D341Med (cell line): ENCODE results near the gene PPID.
"Not testable (repeated sequence)": the region's sequence is repeated elsewhere in the genome, so short reads cannot be mapped to it uniquely, and the experiment has no call there.

Experiments used
- DNase-seq: peaks from one replicate; pipeline ENCODE4 v3.0.0; 2012; ENCODE audit warnings: low spot score

Gene PPID

DNA sequence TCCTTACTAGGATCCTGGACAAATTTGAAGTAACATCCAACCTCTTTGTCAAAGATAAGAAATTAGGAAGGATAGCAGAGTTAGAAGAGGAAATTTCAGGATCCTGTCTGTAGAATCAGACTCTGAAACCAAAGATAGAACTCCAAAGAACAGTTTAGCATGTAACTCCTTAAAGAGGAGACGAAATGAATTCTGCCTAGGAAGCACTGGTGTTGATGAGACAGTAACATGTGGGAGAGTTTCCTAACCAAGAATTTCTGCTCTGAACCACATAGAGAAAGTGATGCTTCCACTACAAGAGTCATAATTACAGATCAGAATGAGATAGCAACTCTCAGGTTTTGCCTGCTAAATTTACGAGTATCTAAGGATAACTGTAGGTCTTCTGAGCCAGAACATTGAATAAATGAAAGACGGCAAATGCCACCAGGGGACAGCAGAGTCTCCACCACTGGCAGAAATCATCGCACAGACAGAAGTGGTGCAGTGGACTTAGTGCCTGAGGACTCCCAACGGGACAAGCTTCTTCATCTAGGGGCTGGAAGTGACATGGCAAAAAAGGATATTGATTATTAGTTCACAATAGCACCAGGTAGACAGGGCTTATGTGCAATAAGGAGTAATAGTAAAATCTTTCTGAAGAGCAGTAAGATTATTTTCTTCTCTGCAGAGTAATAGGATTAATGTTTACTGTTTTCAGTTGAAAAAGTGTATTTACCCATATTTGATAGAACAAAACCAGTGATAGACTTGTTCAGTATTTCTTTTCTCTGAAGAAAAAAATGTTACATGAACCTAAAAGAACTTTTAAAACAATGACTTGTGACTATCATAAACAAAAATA, 6.7 kb upstream of the PPID start:
- DNase-seq = peak; percentile 73

- no peak for DNase-seq
Observed at GRCh38 chr4:158728236-158728635, 5.0 kb upstream of the PPID start.

- no peak for DNase-seq
Observed at GRCh38 chr4:158726633-158727032, 3.4 kb upstream of the PPID start.

DNA sequence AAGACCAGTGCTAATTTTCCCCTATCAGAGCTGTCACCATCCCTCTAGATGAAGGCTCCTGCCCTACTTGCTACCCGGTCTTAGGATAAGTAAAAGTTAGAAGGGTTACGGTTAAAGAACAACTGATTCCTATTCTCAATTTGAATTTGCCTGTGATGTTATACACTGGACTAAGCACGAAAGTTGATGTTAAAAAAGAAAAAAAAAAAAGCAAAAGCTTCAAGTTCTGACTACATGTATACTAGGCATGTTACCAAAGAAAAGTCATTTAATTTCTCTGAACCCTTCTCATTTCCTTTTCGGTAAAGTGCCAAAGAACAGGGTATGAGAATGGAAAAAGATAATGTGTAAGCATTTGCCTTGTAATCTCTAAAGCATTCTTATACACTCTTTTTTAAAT, 1.4 kb upstream of the PPID start:
- DNase-seq = no peak

DNA sequence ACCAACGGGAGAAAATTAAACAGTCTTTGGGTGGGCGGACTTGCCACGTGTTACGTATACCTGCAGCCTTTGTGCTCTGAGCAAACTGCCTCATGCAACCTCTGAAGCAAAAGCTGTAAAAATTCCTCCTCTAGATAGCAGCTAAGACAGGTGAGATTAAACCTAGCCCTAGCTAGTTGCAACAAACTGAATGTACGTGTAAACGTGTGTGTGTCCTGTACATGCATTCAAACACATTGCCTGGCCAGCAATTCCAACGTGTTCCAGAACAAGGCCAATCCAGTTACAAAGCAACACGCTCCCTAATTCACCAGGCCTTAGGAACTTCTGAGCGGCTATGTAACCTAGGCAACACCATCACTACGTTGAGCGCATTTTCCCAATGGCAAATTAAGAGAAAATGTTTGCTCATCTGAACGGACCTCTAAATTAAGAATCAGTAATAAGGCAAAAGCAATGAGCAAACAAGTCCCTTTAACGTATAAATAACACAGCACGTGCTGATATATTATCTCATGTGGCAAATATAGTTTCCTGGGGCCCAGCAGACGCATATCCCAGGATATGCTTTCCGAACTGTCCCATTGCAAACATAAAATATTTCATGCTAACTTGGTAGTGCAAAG, 792 bp downstream of the PPID start:
- DNase-seq = peak; percentile 47

DNA sequence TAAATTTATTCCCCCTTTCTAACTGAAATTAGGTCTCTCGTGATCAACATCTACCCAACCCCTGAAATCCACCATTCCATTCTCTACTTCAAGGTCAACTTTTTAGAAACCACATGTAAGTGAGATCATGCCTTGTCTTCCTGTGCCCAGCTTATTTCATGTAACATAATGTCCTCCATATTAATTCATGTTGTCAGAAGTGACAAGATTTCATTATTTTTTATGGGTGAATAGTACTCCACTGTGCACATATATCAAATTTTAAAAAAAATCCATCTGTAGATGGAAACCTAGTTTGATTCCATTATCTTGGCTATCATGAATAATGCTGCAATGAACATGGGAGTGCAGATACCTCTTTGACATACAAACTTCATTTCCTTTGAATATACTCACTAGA, 1.5 kb downstream of the PPID start:
- DNase-seq = no peak

DNA sequence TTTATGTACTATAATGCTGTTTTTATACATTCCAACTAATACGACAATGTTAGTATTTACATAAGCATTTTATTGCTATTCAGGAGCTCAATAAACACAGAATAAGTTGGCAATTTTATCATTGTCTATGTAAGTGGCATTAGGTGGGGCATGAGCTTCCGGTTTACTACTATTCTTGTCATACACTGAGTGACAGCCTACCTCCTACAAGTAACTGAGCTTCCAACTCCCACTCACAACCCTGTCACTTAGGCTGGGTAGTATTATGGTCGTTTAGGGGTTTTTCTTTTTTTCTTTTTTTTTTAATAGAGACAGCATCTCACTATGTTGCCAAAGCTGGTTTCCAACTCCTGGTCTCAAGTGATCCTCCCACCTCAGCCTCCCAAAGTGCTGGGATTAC, 7.4 kb downstream of the PPID start:
- no peak for DNase-seq

GRCh38 chr4:158714937-158715336, 8.3 kb downstream of the PPID start:
- no peak for DNase-seq

- not testable (repeated sequence) for DNase-seq
Observed at GRCh38 chr4:158712622-158713021, 10.6 kb downstream of the PPID start.

- DNase-seq = no peak
Observed at GRCh38 chr4:158710814-158711213, 12.4 kb downstream of the PPID start.

DNA sequence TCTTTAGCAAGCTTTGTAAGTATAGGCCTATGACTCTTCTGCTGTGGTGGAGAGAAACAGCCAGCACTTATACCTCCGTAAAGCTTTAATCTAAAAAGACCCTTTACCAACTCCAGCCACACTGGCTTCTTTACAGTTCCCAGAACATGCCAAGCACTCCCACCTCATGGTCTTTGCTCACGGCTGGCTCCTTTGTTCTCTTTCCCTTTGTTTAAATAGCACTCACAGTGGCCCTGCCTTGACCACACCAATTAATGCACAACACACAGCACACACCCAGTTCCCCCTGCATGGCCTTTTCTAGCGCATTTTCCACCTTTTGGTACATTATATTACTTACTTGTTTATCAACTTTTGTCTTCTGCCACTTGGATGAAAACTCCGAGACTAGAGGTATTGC, 18.9 kb downstream of the PPID start:
- no peak for DNase-seq

DNA sequence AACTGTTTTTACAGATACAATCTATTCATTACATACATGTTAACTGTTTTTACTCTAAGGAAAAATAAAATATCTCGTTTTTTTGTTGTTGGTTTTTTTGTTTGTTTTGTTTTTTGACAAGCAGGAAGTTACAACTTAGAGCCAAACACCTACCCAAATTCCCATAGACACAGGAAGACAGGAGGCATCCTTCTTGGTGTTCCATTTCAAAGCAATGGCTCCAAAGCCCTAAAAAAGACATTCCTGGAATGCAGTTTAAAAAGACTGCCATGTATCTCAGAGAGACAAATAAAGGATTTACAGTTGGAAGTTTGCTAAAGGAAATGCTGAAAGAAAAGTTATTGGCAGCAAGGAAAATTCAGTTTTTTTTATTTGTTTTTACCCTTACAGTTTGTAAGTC, 34.4 kb downstream of the PPID start:
- DNase-seq = no peak

- DNase-seq = no peak
Observed at GRCh38 chr4:158682066-158682465, 41.1 kb downstream of the PPID start.

DNA sequence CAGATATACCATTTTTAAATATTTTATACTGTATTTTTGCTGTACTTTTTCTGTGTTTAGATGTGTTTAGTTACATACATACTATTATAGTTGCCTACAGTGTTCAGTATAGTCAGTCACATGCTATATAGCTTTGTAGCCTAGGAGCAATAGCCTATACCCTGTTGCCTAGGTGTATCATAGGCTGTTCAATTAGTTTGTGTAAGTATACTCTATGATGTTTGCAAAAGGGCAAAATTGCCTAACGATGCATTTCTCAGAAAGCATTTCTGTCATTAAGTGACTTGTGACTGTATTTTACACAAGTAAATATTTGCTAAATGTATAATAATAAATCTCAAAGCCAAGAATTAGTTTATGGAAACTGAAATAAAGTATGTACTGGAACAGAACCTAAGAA, 41.6 kb downstream of the PPID start:
- DNase-seq = no peak

DNA sequence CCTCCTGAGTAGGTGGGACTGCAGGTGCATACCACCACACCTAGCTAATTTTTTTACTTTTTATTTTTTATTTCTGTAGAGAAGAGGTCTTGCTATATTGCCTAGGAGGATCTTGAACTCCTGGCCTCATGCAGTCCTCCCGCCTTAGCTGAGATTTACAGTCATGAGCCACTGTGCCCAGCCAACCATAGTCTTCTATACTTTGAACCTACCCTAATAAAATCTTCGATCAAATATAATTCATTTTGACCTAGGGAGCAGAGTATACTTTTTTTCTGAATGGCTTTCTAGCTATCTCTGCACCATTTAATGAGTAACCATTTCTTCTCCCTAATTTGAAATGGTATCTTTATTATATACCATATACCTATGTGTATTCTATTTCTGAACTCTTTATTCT, 44.4 kb downstream of the PPID start:
- DNase-seq = no peak

DNA sequence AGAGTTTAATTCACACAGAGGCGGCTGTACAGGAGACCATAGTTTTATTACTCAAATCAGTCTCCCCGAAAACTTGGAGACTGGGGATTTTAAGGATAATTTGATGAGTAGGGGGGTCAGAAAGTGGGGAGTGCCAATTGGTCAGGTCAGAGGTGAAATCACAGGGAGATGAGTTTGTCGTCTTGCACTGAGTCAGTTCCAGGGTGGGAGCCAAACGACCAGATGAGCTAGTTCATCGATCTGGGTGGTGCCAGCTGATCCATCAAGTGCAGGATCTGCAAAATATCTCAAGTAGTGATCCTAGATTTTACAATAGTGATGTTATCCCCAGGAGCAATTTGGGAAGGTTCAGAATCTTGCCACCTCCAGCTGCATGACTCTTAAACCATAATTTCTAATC, 47.1 kb downstream of the PPID start:
- DNase-seq = no peak

- DNase-seq = no peak
Observed at GRCh38 chr4:158673633-158674032, 49.6 kb downstream of the PPID start.

- DNase-seq = peak; percentile 96
Observed at GRCh38 chr4:158671915-158672806, 51.0 kb downstream of the PPID start, which contains the start of gene ETFDH. TSS of gene ETFDH (plus strand) at chr4:158672296. CDS start at chr4:158672457, 161 bp downstream.

GRCh38 chr4:158671665-158671914, 51.6 kb downstream of the PPID start, which contains the start of gene C4orf46:
TSS of gene C4orf46 (minus strand) at chr4:158671887. CDS start at chr4:158671801, 86 bp downstream.
- DNase-seq = no peak

DNA sequence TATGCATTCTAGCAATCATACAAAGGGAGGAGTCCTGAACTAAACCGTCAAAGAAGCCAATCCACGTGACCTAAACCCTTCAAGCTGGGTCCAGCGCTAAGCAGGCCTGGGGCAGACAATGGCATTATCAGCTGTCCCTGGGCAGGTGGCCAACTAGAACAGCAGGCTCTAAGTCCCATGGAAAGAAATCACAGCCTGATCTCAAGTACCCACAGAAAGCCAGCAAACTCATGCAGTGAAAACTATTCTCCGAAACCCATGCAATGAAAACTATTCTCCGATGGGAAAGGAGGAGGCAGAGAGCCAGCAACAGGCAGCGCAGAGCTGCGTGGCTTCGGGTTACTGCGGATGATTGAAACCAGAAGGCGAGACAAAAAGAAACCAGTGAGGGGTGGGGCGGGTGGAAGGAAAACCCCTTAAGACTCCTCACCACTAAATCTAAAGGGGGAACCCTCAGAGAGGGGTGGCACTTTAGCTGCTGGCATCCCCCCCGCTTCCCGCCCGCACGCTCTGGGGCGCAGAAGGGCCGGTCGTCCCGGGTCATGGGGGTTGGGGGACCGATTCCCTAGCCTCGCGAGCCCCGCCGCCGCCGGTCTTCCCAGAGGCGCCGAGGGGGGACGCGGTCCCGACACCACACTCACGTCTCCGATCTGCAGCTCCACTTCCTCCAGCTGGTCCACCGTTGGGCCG, 52.1 kb downstream of the PPID start:
- DNase-seq = peak; percentile 72

DNA sequence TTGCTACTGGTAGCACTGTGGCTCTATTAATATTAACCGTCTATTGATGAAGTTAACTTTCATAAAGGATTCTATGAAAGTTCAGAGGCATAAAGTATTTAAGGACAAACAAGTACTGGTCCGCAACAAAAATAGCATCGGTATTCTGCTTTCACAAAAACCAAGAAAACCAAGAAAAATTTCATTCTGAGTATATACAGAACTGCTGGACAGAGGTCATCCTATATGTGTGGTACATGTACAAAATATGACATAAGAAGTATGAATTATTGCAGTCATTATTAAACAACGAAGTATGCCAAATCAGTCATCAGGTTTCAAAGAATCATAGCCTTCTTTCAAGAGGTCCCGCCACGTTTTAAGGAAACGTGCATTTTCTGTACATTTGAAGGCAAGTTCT, 53.9 kb downstream of the PPID start:
- no peak for DNase-seq

GRCh38 chr4:158667651-158668198, 55.5 kb downstream of the PPID start:
- peak; percentile 46 for DNase-seq
